ENCODE results near the gene PTPN1.

- TF ChIP-seq CTCF (IDR thresholded peaks at IDR 0.05; ENCODE audit: low read depth, low read length, missing input control) = no peak
- no peak for TF ChIP-seq MAX (IDR thresholded peaks at IDR 0.05)
- peak; percentile 15 for TF ChIP-seq SP1 (IDR thresholded peaks at IDR 0.05)
- no peak for TF ChIP-seq ATF3 (IDR thresholded peaks at IDR 0.05)
- TF ChIP-seq EGR1 (IDR thresholded peaks at IDR 0.05; ENCODE audit: low read depth in 2 of 2) = no peak
- no peak for TF ChIP-seq REST (IDR thresholded peaks at IDR 0.05)
- no peak for TF ChIP-seq JUND (IDR thresholded peaks at IDR 0.05)
- TF ChIP-seq YY1 (IDR thresholded peaks at IDR 0.05) = no peak
- TF ChIP-seq RAD21 (IDR thresholded peaks at IDR 0.05) = no peak
- TF ChIP-seq TAF1 (conservative IDR thresholded peaks at IDR 0.05) = no peak
Measured at GRCh38 chr20:50521221-50522052, 11.3 kb downstream of the PTPN1 start.
